ENCODE data around the gene ZNF888. TPM values are rescaled to one million over a fixed set of nuclear protein-coding genes. Genes with fewer than 3 reads are reported as not detected.
"Not testable (repeated sequence)": the region's sequence is repeated elsewhere in the genome, so short reads cannot be mapped to it uniquely, and the experiment has no call there.

Gene ZNF888
- total and polyA plus RNA-seq, 2 experiments from 2014 or later, result 2.3 to 8.3 TPM

DNA sequence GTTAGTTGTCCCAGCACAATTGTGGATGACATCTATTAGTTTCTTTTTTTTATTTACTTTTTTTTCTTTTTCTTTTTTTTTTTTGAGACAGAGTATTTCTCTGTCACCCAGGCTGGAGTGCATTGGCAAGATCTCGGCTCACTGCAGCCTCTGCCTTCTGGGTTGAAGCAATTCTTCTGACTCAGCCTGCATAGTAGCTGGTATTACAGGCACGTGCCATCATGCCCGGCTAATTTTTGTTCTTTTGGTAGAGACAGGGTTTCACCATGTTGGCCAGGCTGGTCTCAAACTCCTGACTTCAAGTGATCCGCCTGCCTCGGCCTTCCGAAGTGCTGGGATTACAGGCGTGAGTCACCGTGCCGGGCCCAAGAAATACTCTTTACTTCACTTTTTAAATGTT lies 1.4 kb upstream of the ZNF888 start:
- H4K20me1 ChIP-seq (replicated peaks; ENCODE audit: insufficient read depth); H3K4me3 ChIP-seq; ATAC-seq; H3K9me3 Mint-ChIP-seq; H3F3A ChIP-seq (replicated peaks; ENCODE audit: low read depth); H3K4me2 ChIP-seq; H3K27ac Mint-ChIP-seq; H3K27me3 ChIP-seq (ENCODE audit: insufficient read depth); H2AFZ ChIP-seq; H3K79me2 ChIP-seq (replicated peaks; ENCODE audit: insufficient read depth); H3K9me2 ChIP-seq (ENCODE audit: insufficient read depth); H3K27ac ChIP-seq (ENCODE audit: low read depth); H3K4me3 Mint-ChIP-seq; DNase-seq (ENCODE audit: low spot score): not testable (repeated sequence)
- Mint-ChIP-seq H3K4me1 (peaks cover 24% of the 10 kb centered on the region), H3K36me3 (ENCODE audit: low read depth) (peaks cover 32% of the 10 kb centered on the region), H3K27me3 (ENCODE audit: insufficient read depth, low read depth, poor library complexity) (peaks cover 13% of the 10 kb centered on the region)
- peaks cover 19% of the 10 kb centered on the region for H3K4me1 ChIP-seq (ENCODE audit: insufficient read depth)
- H3K36me3 ChIP-seq (ENCODE audit: insufficient read depth), result peaks cover 18% of the 10 kb centered on the region; the same call in 1 of the 2 replicates

GRCh38 chr19:52923778-52924593 lies 758 bp upstream of the ZNF888 start:
- Histone ChIP-seq H3K9me2 (ENCODE audit: insufficient read depth) (no peaks in the 10 kb centered on the region), H3K27me3 (ENCODE audit: insufficient read depth) (no peaks in the 10 kb centered on the region), H4K20me1 (replicated peaks; ENCODE audit: insufficient read depth) (peaks cover 5% of the 10 kb centered on the region; the same call in 1 of the 2 replicates), H3K79me2 (replicated peaks; ENCODE audit: insufficient read depth) (peaks cover 8% of the 10 kb centered on the region), H3K4me1 (ENCODE audit: insufficient read depth) (peaks cover 19% of the 10 kb centered on the region), H3K36me3 (ENCODE audit: insufficient read depth) (peaks cover 12% of the 10 kb centered on the region; the same call in 1 of the 2 replicates), H3K4me3 (peak overlapping the region; percentile 95), H3F3A (replicated peaks; ENCODE audit: low read depth) (0 out of 2 replicates have a peak, but pooled peaks cover 4% of the 10 kb centered on the region), H3K4me2 (peak overlapping the region; percentile 92), H2AFZ (no peak overlapping the region), H3K27ac (ENCODE audit: low read depth) (peak overlapping the region; percentile 80; the same call in 1 of the 2 replicates)
- ATAC-seq (peak; percentile 52), DNase-seq (ENCODE audit: low spot score) (peak; percentile 70)
- Mint-ChIP-seq H3K4me1 (peaks cover 24% of the 10 kb centered on the region), H3K27ac (peak overlapping the region; percentile 56; the same call in 1 of the 2 replicates), H3K9me3 (0 out of 3 replicates have a peak, but pooled peaks cover 4% of the 10 kb centered on the region), H3K27me3 (ENCODE audit: insufficient read depth, low read depth, poor library complexity) (peaks cover 15% of the 10 kb centered on the region), H3K4me3 (peak overlapping the region; percentile 88), H3K36me3 (ENCODE audit: low read depth) (peaks cover 29% of the 10 kb centered on the region)
- TF ChIP-seq EZH2 (IDR thresholded peaks at IDR 0.05; ENCODE audit: low read depth, unreplicated experiment) (no peak), ZNF114 (CRISPR knock-in tag; IDR thresholded peaks at IDR 0.05) (no peak), ETS1 (IDR thresholded peaks at IDR 0.05) (no peak), POLR2AphosphoS5 (IDR thresholded peaks at IDR 0.05; ENCODE audit: low read depth) (no peak)
- TF ChIP-seq, protein P1, sequence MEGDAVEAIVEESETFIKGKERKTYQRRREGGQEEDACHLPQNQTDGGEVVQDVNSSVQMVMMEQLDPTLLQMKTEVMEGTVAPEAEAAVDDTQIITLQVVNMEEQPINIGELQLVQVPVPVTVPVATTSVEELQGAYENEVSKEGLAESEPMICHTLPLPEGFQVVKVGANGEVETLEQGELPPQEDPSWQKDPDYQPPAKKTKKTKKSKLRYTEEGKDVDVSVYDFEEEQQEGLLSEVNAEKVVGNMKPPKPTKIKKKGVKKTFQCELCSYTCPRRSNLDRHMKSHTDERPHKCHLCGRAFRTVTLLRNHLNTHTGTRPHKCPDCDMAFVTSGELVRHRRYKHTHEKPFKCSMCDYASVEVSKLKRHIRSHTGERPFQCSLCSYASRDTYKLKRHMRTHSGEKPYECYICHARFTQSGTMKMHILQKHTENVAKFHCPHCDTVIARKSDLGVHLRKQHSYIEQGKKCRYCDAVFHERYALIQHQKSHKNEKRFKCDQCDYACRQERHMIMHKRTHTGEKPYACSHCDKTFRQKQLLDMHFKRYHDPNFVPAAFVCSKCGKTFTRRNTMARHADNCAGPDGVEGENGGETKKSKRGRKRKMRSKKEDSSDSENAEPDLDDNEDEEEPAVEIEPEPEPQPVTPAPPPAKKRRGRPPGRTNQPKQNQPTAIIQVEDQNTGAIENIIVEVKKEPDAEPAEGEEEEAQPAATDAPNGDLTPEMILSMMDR (conservative IDR thresholded peaks at IDR 0.05; ENCODE audit: low read depth in 2 of 2), result no peak

DNA sequence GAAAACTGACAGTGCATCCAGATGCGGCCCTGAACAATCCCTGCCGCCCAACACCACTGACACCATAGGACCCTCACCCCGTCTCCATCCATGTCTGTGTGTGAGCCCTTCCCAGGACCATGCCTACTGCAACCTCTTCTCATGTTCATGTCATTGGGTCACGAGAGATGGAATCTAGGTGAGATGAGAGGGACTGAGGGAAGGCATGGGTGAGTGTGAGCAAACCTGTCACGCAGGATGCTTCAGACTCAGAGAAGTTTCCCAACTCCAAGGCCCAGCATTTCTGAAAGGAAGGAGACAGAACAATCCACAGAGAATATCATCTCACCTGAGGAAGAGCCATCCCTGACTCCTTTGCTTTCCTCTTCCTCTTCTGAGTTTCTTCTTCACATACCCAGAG lies 5.7 kb downstream of the ZNF888 start:
- Histone ChIP-seq H3K27me3 (ENCODE audit: insufficient read depth) (no peaks in the 10 kb centered on the region), H3K4me3 (no peak overlapping the region), H3F3A (replicated peaks; ENCODE audit: low read depth) (no peaks in the 10 kb centered on the region), H3K79me2 (replicated peaks; ENCODE audit: insufficient read depth) (peaks cover 8% of the 10 kb centered on the region), H3K36me3 (ENCODE audit: insufficient read depth) (no peaks in the 10 kb centered on the region; the same call in 1 of the 2 replicates), H3K9me2 (ENCODE audit: insufficient read depth) (no peaks in the 10 kb centered on the region), H3K4me1 (ENCODE audit: insufficient read depth) (peaks cover 6% of the 10 kb centered on the region; the same call in 1 of the 2 replicates), H2AFZ (no peak overlapping the region), H4K20me1 (replicated peaks; ENCODE audit: insufficient read depth) (peaks cover 5% of the 10 kb centered on the region; the same call in 1 of the 2 replicates), H3K27ac (ENCODE audit: low read depth) (no peak overlapping the region), H3K4me2 (no peak overlapping the region)
- Mint-ChIP-seq H3K27me3 (ENCODE audit: insufficient read depth, low read depth, poor library complexity) (peaks cover 11% of the 10 kb centered on the region), H3K36me3 (ENCODE audit: low read depth) (peaks cover 30% of the 10 kb centered on the region), H3K4me3 (no peak overlapping the region), H3K4me1 (peaks cover 9% of the 10 kb centered on the region), H3K27ac (no peak overlapping the region), H3K9me3 (no peaks in the 10 kb centered on the region)
- no peak for ATAC-seq
- DNase-seq (ENCODE audit: low spot score), result no peak
- TF ChIP-seq ZNF462 (CRISPR knock-in tag; IDR thresholded peaks at IDR 0.05), result no peak

Data from GM23338 (cell line).